IMR-90 (cell line): Measurements from ENCODE around the gene CNTN4. TPM values are rescaled to one million over a fixed set of nuclear protein-coding genes. Genes with fewer than 3 reads are reported as not detected.

ENCODE experiments used
- ATAC-seq: fragments of 200-7000 bp; cut with Tn5 transposase; 2 replicates; pipeline ENCODE4 v1.9.1; 2020; ENCODE audit warnings: low read depth, mild to moderate bottlenecking, moderate library complexity
- BruUV-seq: library from RNA; stranded (reverse); fragments of 400-500 nt; replicated peaks from 2 replicates; lab custom pipeline; 2021; lab: Mats Ljungman, UMichigan
- CTCF ChIA-PET: fragments of 300-600 bp; formaldehyde crosslinking; extraction: SDS; loops from one replicate; lab custom pipeline; 2021; ENCODE audit warnings: antibody characterized with exemption; lab: Yijun Ruan, JAX
- POLR2A ChIA-PET: fragments of 300-600 bp; sonication (Branson Sonifier 250); formaldehyde crosslinking; loops from one replicate; lab custom pipeline; 2022; ENCODE audit warnings: antibody characterized with exemption; ENCODE audit not compliant: unreplicated experiment; lab: Charles Lee
- DNase-seq: peaks from one replicate; pipeline ENCODE4 v3.0.0; 2013
- H2AFZ ChIP-seq: replicated peaks from 2 replicates; pipeline ENCODE3; 2013; ENCODE audit warnings: low read length, mild to moderate bottlenecking; ENCODE audit not compliant: poor library complexity
- H2AK5ac ChIP-seq: 2 replicates; pipeline ENCODE4 v1.6.1; 2013; ENCODE audit warnings: low read depth, low read length, inconsistent platforms
- H2AK9ac ChIP-seq: replicated peaks from 2 replicates; pipeline ENCODE3; 2013; ENCODE audit warnings: mild to moderate bottlenecking, low read depth, low read length, moderate library complexity; ENCODE audit not compliant: poor library complexity
- H2BK120ac ChIP-seq: 2 replicates; pipeline ENCODE4 v1.6.1; 2013; ENCODE audit warnings: low read depth, low read length, inconsistent platforms
- H2BK15ac ChIP-seq: 3 replicates; pipeline ENCODE4 v1.6.1; 2013; ENCODE audit warnings: low read depth, low read length, inconsistent platforms
- H2BK20ac ChIP-seq: 2 replicates; pipeline ENCODE4 v1.6.1; 2013; ENCODE audit warnings: low read depth, mild to moderate bottlenecking, inconsistent platforms, low read length, moderate library complexity
- H2BK5ac ChIP-seq: 2 replicates; pipeline ENCODE4 v1.6.1; 2013; ENCODE audit warnings: mild to moderate bottlenecking, low read depth, low read length, inconsistent platforms; ENCODE audit not compliant: poor library complexity, severe bottlenecking
- H3K14ac ChIP-seq: replicated peaks from 2 replicates; pipeline ENCODE4 v1.6.1; 2013; ENCODE audit warnings: low read depth, low read length, inconsistent platforms
- H3K18ac ChIP-seq: 2 replicates; pipeline ENCODE4 v1.6.1; 2013; ENCODE audit warnings: low read depth, low read length, control low read depth
- H3K23ac ChIP-seq: 2 replicates; pipeline ENCODE4 v1.6.1; 2013; ENCODE audit warnings: low read depth, low read length, inconsistent platforms
- H3K27ac ChIP-seq: 2 replicates; pipeline ENCODE4 v1.5.1; 2013; ENCODE audit warnings: mild to moderate bottlenecking, control low read depth, low read length; ENCODE audit not compliant: insufficient read depth
- H3K27me3 ChIP-seq: 2 replicates; pipeline ENCODE4 v1.6.1; 2013; ENCODE audit warnings: low read length; ENCODE audit not compliant: control insufficient read depth, insufficient read depth
- H3K36me3 ChIP-seq: 2 replicates; pipeline ENCODE4 v1.6.1; 2013; ENCODE audit warnings: low read length, mixed read lengths; ENCODE audit not compliant: control insufficient read depth, insufficient read depth
- H3K4ac ChIP-seq: 2 replicates; pipeline ENCODE4 v1.6.1; 2013; ENCODE audit warnings: low read depth, low read length, inconsistent platforms
- H3K4me1 ChIP-seq: 2 replicates; pipeline ENCODE4 v1.6.1; 2013; ENCODE audit warnings: low read length, mixed read lengths; ENCODE audit not compliant: control insufficient read depth, insufficient read depth
- H3K4me2 ChIP-seq: 2 replicates; pipeline ENCODE4 v1.6.1; 2013; ENCODE audit warnings: low read depth, mild to moderate bottlenecking, control low read depth, low read length, moderate library complexity
- H3K4me3 ChIP-seq: 2 replicates; pipeline ENCODE4 v1.5.1; 2013; ENCODE audit warnings: low read depth, mild to moderate bottlenecking, control low read depth, low read length, moderate library complexity; ENCODE audit not compliant: insufficient read depth
- H3K56ac ChIP-seq: 2 replicates; pipeline ENCODE4 v1.6.1; 2013; ENCODE audit warnings: low read length, inconsistent platforms; ENCODE audit not compliant: insufficient read depth; ENCODE audit errors: extremely low read depth
- H3K79me1 ChIP-seq, 2 experiments: 2 replicates each; pipeline ENCODE4 v1.6.1; 2013; ENCODE audit warnings: low read length in 2 of 2, inconsistent platforms in 1 of 2, low read depth in 1 of 2
- H3K9ac ChIP-seq: 2 replicates; pipeline ENCODE4 v1.6.1; 2013; ENCODE audit warnings: low read depth, low read length, control low read depth
- H3K9me1 ChIP-seq: 2 replicates; pipeline ENCODE4 v1.6.1; 2013; ENCODE audit warnings: low read length, inconsistent platforms; ENCODE audit not compliant: insufficient read depth
- H3K9me3 ChIP-seq: 2 replicates; pipeline ENCODE4 v1.6.1; 2013; ENCODE audit warnings: low read length; ENCODE audit not compliant: control insufficient read depth, insufficient read depth
- H4K20me1 ChIP-seq: 2 replicates; pipeline ENCODE4 v1.6.1; 2013; ENCODE audit warnings: low read length, inconsistent platforms; ENCODE audit not compliant: insufficient read depth
- H4K5ac ChIP-seq: 2 replicates; pipeline ENCODE4 v1.6.1; 2013; ENCODE audit warnings: mild to moderate bottlenecking, low read depth, low read length, control low read depth
- H4K8ac ChIP-seq, 2 experiments: 2 replicates each; pipeline ENCODE4 v1.6.1; 2013; ENCODE audit warnings: low read depth in 2 of 2, low read length in 2 of 2, control low read depth in 1 of 2, inconsistent platforms in 1 of 2
- H4K91ac ChIP-seq: 2 replicates; pipeline ENCODE4 v1.6.1; 2013; ENCODE audit warnings: low read depth, low read length, inconsistent platforms; ENCODE audit not compliant: insufficient read depth
- BHLHE40 ChIP-seq: fragments of 150-350 bp; IDR thresholded peaks from 2 replicates; pipeline ENCODE4 v1.6.1; 2016; ENCODE audit warnings: mild to moderate bottlenecking, low read depth, low read length
- CEBPB ChIP-seq: IDR thresholded peaks from 2 replicates; pipeline ENCODE4 v1.6.1; 2012; ENCODE audit warnings: low read depth, low read length, improper control_type of control experiment
- CHD1 ChIP-seq: IDR thresholded peaks from 2 replicates; pipeline ENCODE4 v1.6.1; 2012; ENCODE audit warnings: low read depth, low read length, improper control_type of control experiment
- CTCF ChIP-seq: conservative IDR thresholded peaks from 2 replicates; pipeline ENCODE4 v1.5.1; 2012; ENCODE audit warnings: mild to moderate bottlenecking, low read depth, low read length, improper control_type of control experiment
- FOS ChIP-seq: fragments of 150-350 bp; IDR thresholded peaks from 2 replicates; pipeline ENCODE4 v1.6.1; 2016; ENCODE audit warnings: low read depth, low read length
- MAFK ChIP-seq: IDR thresholded peaks from 2 replicates; pipeline ENCODE4 v1.6.1; 2012; ENCODE audit warnings: low read depth, low read length, improper control_type of control experiment
- MAZ ChIP-seq: IDR thresholded peaks from 2 replicates; pipeline ENCODE4 v1.6.1; 2012; ENCODE audit warnings: low read depth, mild to moderate bottlenecking, low read length, improper control_type of control experiment, moderate library complexity, borderline replicate concordance
- MXI1 ChIP-seq: IDR thresholded peaks from 2 replicates; pipeline ENCODE4 v1.6.1; 2012; ENCODE audit warnings: low read depth, mild to moderate bottlenecking, low read length, moderate library complexity, borderline replicate concordance
- POLR2A ChIP-seq: IDR thresholded peaks from 2 replicates; pipeline ENCODE4 v1.6.1; 2012; ENCODE audit warnings: mild to moderate bottlenecking, low read depth, low read length
- RAD21 ChIP-seq: IDR thresholded peaks from 2 replicates; pipeline ENCODE4 v1.6.1; 2012; ENCODE audit warnings: low read length, improper control_type of control experiment
- RCOR1 ChIP-seq: IDR thresholded peaks from 2 replicates; pipeline ENCODE4 v1.6.1; 2012; ENCODE audit warnings: mild to moderate bottlenecking, low read length, improper control_type of control experiment; ENCODE audit not compliant: insufficient replicate concordance
- SMC3 ChIP-seq: fragments of 150-350 bp; IDR thresholded peaks from 2 replicates; pipeline ENCODE4 v1.6.1; 2016; ENCODE audit warnings: low read depth, mild to moderate bottlenecking, antibody characterized with exemption, low read length, moderate library complexity
- USF2 ChIP-seq: fragments of 150-350 bp; IDR thresholded peaks from 2 replicates; pipeline ENCODE4 v1.6.1; 2017; ENCODE audit warnings: mild to moderate bottlenecking, antibody characterized with exemption, low read length, low read depth
- WGBS, 2 experiments: methylation state at CpG; one replicate each; pipeline versions ENCODE4 v1.1.5 to v1.1.7; 2013; ENCODE audit warnings: missing lambda C conversion rate in 2 of 2; ENCODE audit not compliant: insufficient read length in 1 of 2; ENCODE audit errors: extremely low coverage in 2 of 2; 5-methylcytosine and 5-hydroxymethylcytosine counted together
- dilution Hi-C: fragments of 300-500 bp; cut with HindIII; formaldehyde crosslinking; loops from one replicate; pipeline ENCODE4 v1.14.3; 2018; ENCODE audit warnings: low sequenced_read_pairs; ENCODE audit not compliant: unreplicated experiment
- in situ Hi-C: fragments of 300-500 bp; cut with MboI; formaldehyde crosslinking; loops from 3 replicates; pipeline ENCODE4 v1.14.3; 2019; ENCODE audit warnings: low sequenced_read_pairs, inconsistent platforms, mixed read lengths
- intact Hi-C: fragments of 100-400 bp; cut with micrococcal nuclease; formaldehyde crosslinking; loops from 2 replicates; pipeline ENCODE4 v1.10.0; 2022
- polyA plus RNA-seq, 3 experiments: library from polyadenylated mRNA; depleted of rRNA; stranded (reverse); fragments of >200 nt; gene quantifications; 2 replicates each; pipeline ENCODE4 v1.2.3, GENCODE V29; 2012; ENCODE audit warnings: low replicate concordance in 1 of 3
- total RNA-seq: library from RNA; depleted of rRNA; stranded (reverse); fragments of >200 nt; gene quantifications from 2 replicates; pipeline ENCODE4 v1.2.3, GENCODE V29; 2012

The CNTN4 gene
- total and polyA plus RNA-seq, 2 of the 4 experiments (the other 2 are of a cell fraction), result under 0.01 TPM; not detected in 1

DNA sequence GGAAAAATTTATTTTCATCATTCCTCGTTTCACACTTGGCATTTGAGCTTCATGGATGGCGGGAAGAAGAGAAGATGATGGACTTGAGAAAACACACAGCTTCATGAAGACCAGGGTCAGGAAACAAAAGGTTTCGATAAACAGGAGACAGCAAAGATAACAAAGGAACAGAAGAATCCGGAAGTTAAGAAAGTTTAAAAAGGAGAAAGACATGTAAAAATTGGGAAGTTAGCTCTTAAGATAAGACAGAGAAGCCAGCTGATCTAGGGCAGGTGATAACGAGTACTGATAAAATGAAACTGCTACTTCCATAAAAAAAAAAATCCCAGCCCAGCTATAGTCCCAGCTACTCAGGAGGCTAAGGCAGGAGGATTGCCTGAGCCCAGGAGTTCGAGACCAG lies 987.6 kb downstream of the CNTN4 start:
- Histone ChIP-seq H2AK9ac (no peak overlapping the region), H3K9ac (no peak overlapping the region)

More for the DNA sequence above, 987.6 kb downstream of the CNTN4 start:
- intact Hi-C loops, result no loop called here
- no TSS peak for BruUV-seq
- ChIA-PET POLR2A (no interaction called here), CTCF (no interaction called here)
- H3K27ac ChIP-seq, result no peak overlapping the region
- no peak overlapping the region for H4K8ac ChIP-seq
- H3K27me3 ChIP-seq, result no peaks in the 10 kb centered on the region
- in situ Hi-C loops, result no loop called here
- H3K23ac ChIP-seq, result no peak overlapping the region
- H2BK20ac ChIP-seq, result no peak overlapping the region
- no peak overlapping the region for H3K56ac ChIP-seq
- H3K4me3 ChIP-seq, result no peak overlapping the region
- no peaks in the 10 kb centered on the region for H3K36me3 ChIP-seq
- no peak overlapping the region for H3K18ac ChIP-seq
- dilution Hi-C loops, result no loop called here
- no peaks in the 10 kb centered on the region for H3K79me1 ChIP-seq
- ATAC-seq, result no peak
- H2BK5ac ChIP-seq, result no peak overlapping the region
- no peaks in the 10 kb centered on the region for H4K20me1 ChIP-seq
- no peak overlapping the region for H2AFZ ChIP-seq
- no peak overlapping the region for H2AK5ac ChIP-seq
- H3K14ac ChIP-seq, result no peak overlapping the region
- no peak overlapping the region for H3K4me2 ChIP-seq
- H3K9me3 ChIP-seq, result peaks cover 2% of the 10 kb centered on the region; the same call in 1 of the 2 replicates
- H4K5ac ChIP-seq, result no peak overlapping the region
- H2BK120ac ChIP-seq, result no peak overlapping the region
- WGBS, 2 experiments, result no CpG with 5 or more reads among the region's 6 CpGs
- no peak overlapping the region for H3K4ac ChIP-seq
- no peak for TF ChIP-seq RAD21
- no peak for TF ChIP-seq MXI1
- TF ChIP-seq SMC3, result no peak
- no peak for TF ChIP-seq FOS
- TF ChIP-seq USF2, result no peak
- TF ChIP-seq MAFK, result no peak
- TF ChIP-seq RCOR1, result no peak
- no peak for TF ChIP-seq CEBPB
- TF ChIP-seq BHLHE40, result no peak
- no peak for TF ChIP-seq MAZ
- TF ChIP-seq CHD1, result no peak
- TF ChIP-seq POLR2A, result no peak
- no peak for TF ChIP-seq CTCF
- H3K9me1 ChIP-seq, result no peaks in the 10 kb centered on the region
- no peaks in the 10 kb centered on the region for H3K4me1 ChIP-seq
- no peak overlapping the region for H2BK15ac ChIP-seq
- no peak overlapping the region for H4K91ac ChIP-seq
- DNase-seq, result no peak
